SK-N-SH (cell line): Measurements from ENCODE around the gene SYNGR3. TPM values are rescaled to one million over a fixed set of nuclear protein-coding genes. Genes with fewer than 3 reads are reported as not detected.

Experiments used
- CTCF ChIA-PET: fragments of 300-600, 350-600 bp; formaldehyde crosslinking; extraction: SDS; loops from one replicate; lab custom pipeline; 2021; lab: Yijun Ruan, JAX
- POLR2A ChIA-PET: fragments of 350-600 bp; sonication (Branson Sonifier 250); formaldehyde crosslinking; extraction: SDS; loops from one replicate; lab custom pipeline; 2020; ENCODE audit warnings: antibody characterized with exemption, inconsistent platforms; lab: Yijun Ruan, JAX
- DNase-seq: peaks from one replicate; pipeline ENCODE4 v3.0.0; 2012
- H2AFZ ChIP-seq: fragments of 200-600 bp; sonication (generic); 2 replicates; pipeline ENCODE4 v1.8.1; 2016; ENCODE audit warnings: antibody characterized with exemption, mild to moderate bottlenecking, low read depth
- H3F3A ChIP-seq: fragments of 200-600 bp; sonication (generic); replicated peaks from 2 replicates; pipeline ENCODE3; 2016; ENCODE audit warnings: antibody characterized with exemption, mild to moderate bottlenecking; ENCODE audit not compliant: insufficient read depth
- H3K27ac ChIP-seq, 2 experiments: fragments of 200-500 bp in 1 of 2; fragments of 200-600 bp in 1 of 2; sonication (Bioruptor generic) in 1 of 2; sonication (generic), shearing (Covaris generic) in 1 of 2; 2 replicates each; pipeline versions ENCODE4 v1.5.1 to v1.6.1; 2014 to 2016; ENCODE audit warnings: low read depth in 2 of 2, inconsistent platforms in 1 of 2, low read length in 1 of 2, mild to moderate bottlenecking in 1 of 2, mixed read lengths in 1 of 2
- H3K27me3 ChIP-seq: fragments of 200-600 bp; sonication (generic), shearing (Covaris generic); 2 replicates; pipeline ENCODE4 v1.6.1; 2016; ENCODE audit warnings: mixed run types; ENCODE audit not compliant: insufficient read depth
- H3K36me3 ChIP-seq, 2 experiments: fragments of 200-500 bp in 1 of 2; fragments of 200-600 bp in 1 of 2; sonication (Bioruptor generic) in 1 of 2; sonication (generic) in 1 of 2; replicated peaks in 1 of 2; 2 replicates each; pipeline versions ENCODE3 to v1.5.1; 2014 to 2016; ENCODE audit warnings: low read length in 1 of 2, mild to moderate bottlenecking in 1 of 2; ENCODE audit not compliant: insufficient read depth in 2 of 2, control insufficient read depth in 1 of 2
- H3K4me1 ChIP-seq, 2 experiments: fragments of 200-500 bp in 1 of 2; fragments of 200-600 bp in 1 of 2; sonication (Bioruptor generic) in 1 of 2; sonication (generic), shearing (Covaris generic) in 1 of 2; 2 replicates each; pipeline versions ENCODE4 v1.5.1 to v1.6.1; 2014 to 2016; ENCODE audit warnings: low read depth in 1 of 2, low read length in 1 of 2, mixed run types in 1 of 2; ENCODE audit not compliant: insufficient read depth in 2 of 2, control insufficient read depth in 1 of 2
- H3K4me2 ChIP-seq: fragments of 200-600 bp; sonication (generic), shearing (Covaris generic); 2 replicates; pipeline ENCODE4 v1.6.1; 2017; ENCODE audit warnings: mixed run types
- H3K4me3 ChIP-seq, 2 experiments: fragments of 200-500 bp in 1 of 2; fragments of 200-600 bp in 1 of 2; sonication (Bioruptor generic) in 1 of 2; sonication (generic), shearing (Covaris generic) in 1 of 2; 2 replicates each; pipeline versions ENCODE4 v1.5.1 to v1.8.1; 2014 to 2016; ENCODE audit warnings: low read depth in 2 of 2, inconsistent platforms in 1 of 2, low read length in 1 of 2, mild to moderate bottlenecking in 1 of 2, mixed read lengths in 1 of 2, moderate library complexity in 1 of 2
- H3K79me2 ChIP-seq: fragments of 200-600 bp; sonication (generic); 2 replicates; pipeline ENCODE4 v1.8.1; 2017; ENCODE audit warnings: mild to moderate bottlenecking; ENCODE audit not compliant: insufficient read depth
- H3K9ac ChIP-seq: fragments of 200-600 bp; sonication (generic); 2 replicates; pipeline ENCODE4 v1.6.1; 2017; ENCODE audit warnings: mixed run types
- H3K9me2 ChIP-seq: fragments of 200-600 bp; sonication (generic); 2 replicates; pipeline ENCODE4 v1.6.1; 2017; ENCODE audit warnings: mixed run types
- H3K9me3 ChIP-seq: fragments of 200-600 bp; sonication (generic); 2 replicates; pipeline ENCODE4 v1.6.1; 2017; ENCODE audit warnings: mixed run types, mild to moderate bottlenecking, moderate library complexity
- H4K20me1 ChIP-seq: fragments of 200-600 bp; sonication (generic); 2 replicates; pipeline ENCODE4 v1.6.1; 2017; ENCODE audit warnings: mild to moderate bottlenecking, mixed run types; ENCODE audit not compliant: insufficient read depth
- EP300 ChIP-seq, 2 experiments: IDR thresholded peaks; 2 replicates each; pipeline versions ENCODE4 v1.4.0 to v1.6.1; 2012; ENCODE audit warnings: borderline replicate concordance in 1 of 2, low read depth in 1 of 2, low read length in 1 of 2
- EZH2phosphoT487 ChIP-seq: fragments of 200-600 bp; sonication (generic); IDR thresholded peaks from 2 replicates; pipeline ENCODE4 v1.6.1; 2017; ENCODE audit warnings: low read depth, mixed run types, mild to moderate bottlenecking, antibody characterized with exemption, moderate library complexity, borderline replicate concordance
- GABPA ChIP-seq: IDR thresholded peaks from 2 replicates; pipeline ENCODE4 v1.4.0; 2012; ENCODE audit warnings: low read depth, mild to moderate bottlenecking
- IRF3 ChIP-seq: fragments of 150-350 bp; IDR thresholded peaks from 2 replicates; pipeline ENCODE4 v1.6.1; 2016; ENCODE audit warnings: mild to moderate bottlenecking, low read depth, low read length
- JUND ChIP-seq: IDR thresholded peaks from 2 replicates; pipeline ENCODE4 v1.4.0; 2012
- MEF2A ChIP-seq: IDR thresholded peaks from 2 replicates; pipeline ENCODE4 v1.4.0; 2012; ENCODE audit warnings: low read depth, borderline replicate concordance
- MXI1 ChIP-seq: IDR thresholded peaks from 2 replicates; pipeline ENCODE4 v1.6.1; 2012; ENCODE audit warnings: mild to moderate bottlenecking, low read depth, low read length, improper control_type of control experiment
- NRF1 ChIP-seq: IDR thresholded peaks from 2 replicates; pipeline ENCODE4 v1.6.1; 2012; ENCODE audit warnings: low read depth, mild to moderate bottlenecking, low read length
- PBX3 ChIP-seq: IDR thresholded peaks from 2 replicates; pipeline ENCODE4; 2012
- RCOR1 ChIP-seq: fragments of 150-350 bp; IDR thresholded peaks from 2 replicates; pipeline ENCODE4 v1.6.1; 2017; ENCODE audit warnings: antibody characterized with exemption, low read length
- REST ChIP-seq: IDR thresholded peaks from 2 replicates; pipeline ENCODE4 v1.6.1; 2012; ENCODE audit warnings: mild to moderate bottlenecking, low read depth, low read length, moderate library complexity
- WGBS: methylation state at CpG from one replicate; pipeline ENCODE4 v1.1.6; 2017; ENCODE audit warnings: low lambda C conversion rate; 5-methylcytosine and 5-hydroxymethylcytosine counted together
- polyA plus RNA-seq, 3 experiments: library from polyadenylated mRNA; depleted of rRNA; stranded (reverse); fragments of >200 nt; gene quantifications; 2 replicates each; pipeline ENCODE4 v1.2.3, GENCODE V29; 2012
- TF ChIP-seq, protein P1 (sequence below): fragments of 150-350 bp; IDR thresholded peaks from 2 replicates; pipeline ENCODE4 v1.6.1; 2017; ENCODE audit warnings: antibody characterized with exemption, low read length, low read depth, borderline replicate concordance
- TF ChIP-seq, protein P2 (sequence below): IDR thresholded peaks from 2 replicates; pipeline ENCODE4 v1.4.0; 2012; ENCODE audit warnings: low read depth

SYNGR3 gene
- polyA plus RNA-seq, 1 of the 3 experiments (the other 2 are of a cell fraction) = 10.7 TPM

DNA sequence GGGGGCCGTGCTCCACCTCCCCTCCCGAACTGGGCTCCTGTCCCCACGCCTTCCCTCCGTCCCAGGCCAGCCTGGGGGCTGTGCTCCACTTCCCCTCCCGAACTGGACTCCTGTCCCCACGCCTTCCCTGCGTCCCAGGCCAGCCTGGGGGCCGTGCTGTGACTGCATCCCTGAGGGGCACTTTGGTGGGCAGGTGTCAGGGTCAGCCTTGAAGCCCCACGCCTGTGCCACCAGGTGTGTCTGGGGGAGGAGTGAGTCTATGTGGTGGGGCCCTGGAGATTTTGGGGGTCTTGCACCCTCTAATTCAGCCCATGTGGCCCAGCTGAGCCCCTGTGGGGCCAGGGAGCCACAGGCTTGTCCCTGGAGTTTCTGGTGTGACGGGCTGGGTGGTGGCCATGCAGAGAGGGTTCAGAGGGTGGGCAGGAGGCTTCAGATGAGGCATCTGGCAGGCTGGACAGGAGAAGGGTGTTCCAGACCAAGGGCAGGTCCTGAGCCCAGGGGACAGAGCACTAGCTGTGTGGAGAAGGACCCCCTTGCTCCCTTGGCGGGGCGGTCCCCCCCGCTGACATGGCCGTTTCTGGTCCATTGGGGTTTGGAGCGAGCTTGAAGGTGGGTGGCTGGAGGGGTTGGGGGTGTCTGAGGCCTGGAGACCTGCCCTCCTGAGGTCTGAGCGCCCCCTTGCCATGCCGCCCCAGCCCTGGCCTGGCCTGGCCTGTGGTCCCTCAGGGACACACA is 45.1 kb downstream of the SYNGR3 start:
- Histone ChIP-seq H3K4me3 (no peak overlapping the region), H3K79me2 (peaks cover 20% of the 10 kb centered on the region; the same call in 1 of the 2 replicates), H3K27me3 (no peaks in the 10 kb centered on the region), H3K36me3 (peaks cover 0 to 11% of the 10 kb centered on the region in 2 experiments), H3K9me2 (no peaks in the 10 kb centered on the region), H2AFZ (no peak overlapping the region), H3K9ac (peak overlapping the region; percentile 61), H3K4me1 (peaks cover 33 to 62% of the 10 kb centered on the region in 2 experiments; a peak in 3 of 4 replicates), H3K9me3 (no peaks in the 10 kb centered on the region), H3K4me2 (peak overlapping the region; percentile 83; the same call in 1 of the 2 replicates), H3K27ac (peak overlapping the region; percentile 73 to 78; a peak in 3 of 4 replicates), H4K20me1 (no peaks in the 10 kb centered on the region), H3F3A (peaks cover 3% of the 10 kb centered on the region)
- no peak for DNase-seq
- ChIA-PET CTCF (interaction anchor here (1.0 to 1.2 kb wide), 2 partner anchors 9 to 106 kb away, joined by 3 read pairs; no protein-coding TSS in a partner anchor), POLR2A (no interaction called here)
- TF ChIP-seq, protein P1, sequence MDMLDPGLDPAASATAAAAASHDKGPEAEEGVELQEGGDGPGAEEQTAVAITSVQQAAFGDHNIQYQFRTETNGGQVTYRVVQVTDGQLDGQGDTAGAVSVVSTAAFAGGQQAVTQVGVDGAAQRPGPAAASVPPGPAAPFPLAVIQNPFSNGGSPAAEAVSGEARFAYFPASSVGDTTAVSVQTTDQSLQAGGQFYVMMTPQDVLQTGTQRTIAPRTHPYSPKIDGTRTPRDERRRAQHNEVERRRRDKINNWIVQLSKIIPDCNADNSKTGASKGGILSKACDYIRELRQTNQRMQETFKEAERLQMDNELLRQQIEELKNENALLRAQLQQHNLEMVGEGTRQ = no peak
- TF ChIP-seq IRF3 = no peak
- TF ChIP-seq PBX3 = no peak
- no peak for TF ChIP-seq EP300 (IDR thresholded peaks at IDR 0.05; ENCODE audit: borderline replicate concordance in 1 of 2, low read depth in 1 of 2, low read length in 1 of 2)
- TF ChIP-seq RCOR1 = no peak
- TF ChIP-seq EZH2phosphoT487 = no peak
- TF ChIP-seq, protein P2, sequence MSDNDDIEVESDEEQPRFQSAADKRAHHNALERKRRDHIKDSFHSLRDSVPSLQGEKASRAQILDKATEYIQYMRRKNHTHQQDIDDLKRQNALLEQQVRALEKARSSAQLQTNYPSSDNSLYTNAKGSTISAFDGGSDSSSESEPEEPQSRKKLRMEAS = no peak
- no peak for TF ChIP-seq MXI1
- no peak for TF ChIP-seq NRF1
- TF ChIP-seq GABPA = no peak
- TF ChIP-seq JUND = no peak
- no peak for TF ChIP-seq MEF2A
- TF ChIP-seq REST = no peak
- WGBS = 100% methylated on average over 6 of the region's 17 CpGs
